ENCODE results near the gene GATAD2A.

Gene GATAD2A

DNA sequence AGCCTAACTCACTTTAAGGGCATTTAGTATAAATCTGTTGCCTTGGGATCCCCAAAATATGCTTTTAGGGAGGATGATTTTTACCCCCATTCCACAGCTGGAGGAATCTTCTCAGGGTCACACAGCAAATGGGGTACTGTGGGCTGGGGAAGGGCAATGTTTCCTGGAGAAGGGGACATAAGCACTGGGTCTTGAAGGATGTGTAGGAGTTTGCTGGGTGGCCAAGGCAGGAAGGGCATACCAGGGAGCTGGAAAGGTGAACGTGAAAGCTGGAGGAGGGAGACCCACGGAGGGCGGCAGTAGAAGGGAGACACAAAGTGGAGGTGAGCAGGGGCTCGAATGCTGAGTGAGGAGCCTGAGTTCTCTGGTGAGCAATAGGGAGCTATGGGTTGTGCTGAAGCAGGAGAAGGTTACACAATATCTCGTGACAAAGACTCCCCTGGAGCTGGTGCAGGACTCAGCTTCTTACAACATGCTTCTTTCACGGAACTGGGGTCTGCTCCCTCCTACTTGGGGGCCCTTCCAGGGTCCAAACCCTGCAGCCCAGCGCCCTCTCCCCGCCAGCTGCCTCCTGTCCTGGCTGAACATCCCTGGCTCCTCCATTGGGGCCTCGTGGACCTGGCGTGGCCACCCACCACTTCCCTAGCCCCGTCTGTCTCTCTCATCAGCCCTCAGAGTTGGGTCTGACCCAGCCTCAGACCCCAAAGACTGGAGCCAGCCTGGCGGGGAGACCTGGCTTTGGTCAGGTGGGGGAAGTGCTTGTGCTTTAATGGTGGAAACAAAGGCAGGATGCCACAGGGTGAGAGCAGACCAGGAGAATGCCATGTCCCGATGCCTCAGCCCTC is 143.7 kb downstream of the GATAD2A start:
- Histone ChIP-seq H3K27me3 (no peaks in the 10 kb centered on the region), H3K4me1 (ENCODE audit: control insufficient read depth in 1 of 2, insufficient read depth in 1 of 2, low read depth in 1 of 2, low read length in 1 of 2) (no peaks in the 10 kb centered on the region), H3K9me3 (no peaks in the 10 kb centered on the region), H3K4me3 (ENCODE audit: low read depth in 1 of 2, low read length in 1 of 2) (no peak overlapping the region), H3K27ac (no peak overlapping the region), H3K36me3 (no peaks in the 10 kb centered on the region)
- TF ChIP-seq, protein P1, sequence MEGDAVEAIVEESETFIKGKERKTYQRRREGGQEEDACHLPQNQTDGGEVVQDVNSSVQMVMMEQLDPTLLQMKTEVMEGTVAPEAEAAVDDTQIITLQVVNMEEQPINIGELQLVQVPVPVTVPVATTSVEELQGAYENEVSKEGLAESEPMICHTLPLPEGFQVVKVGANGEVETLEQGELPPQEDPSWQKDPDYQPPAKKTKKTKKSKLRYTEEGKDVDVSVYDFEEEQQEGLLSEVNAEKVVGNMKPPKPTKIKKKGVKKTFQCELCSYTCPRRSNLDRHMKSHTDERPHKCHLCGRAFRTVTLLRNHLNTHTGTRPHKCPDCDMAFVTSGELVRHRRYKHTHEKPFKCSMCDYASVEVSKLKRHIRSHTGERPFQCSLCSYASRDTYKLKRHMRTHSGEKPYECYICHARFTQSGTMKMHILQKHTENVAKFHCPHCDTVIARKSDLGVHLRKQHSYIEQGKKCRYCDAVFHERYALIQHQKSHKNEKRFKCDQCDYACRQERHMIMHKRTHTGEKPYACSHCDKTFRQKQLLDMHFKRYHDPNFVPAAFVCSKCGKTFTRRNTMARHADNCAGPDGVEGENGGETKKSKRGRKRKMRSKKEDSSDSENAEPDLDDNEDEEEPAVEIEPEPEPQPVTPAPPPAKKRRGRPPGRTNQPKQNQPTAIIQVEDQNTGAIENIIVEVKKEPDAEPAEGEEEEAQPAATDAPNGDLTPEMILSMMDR (IDR thresholded peaks at IDR 0.05): no peak

DNA sequence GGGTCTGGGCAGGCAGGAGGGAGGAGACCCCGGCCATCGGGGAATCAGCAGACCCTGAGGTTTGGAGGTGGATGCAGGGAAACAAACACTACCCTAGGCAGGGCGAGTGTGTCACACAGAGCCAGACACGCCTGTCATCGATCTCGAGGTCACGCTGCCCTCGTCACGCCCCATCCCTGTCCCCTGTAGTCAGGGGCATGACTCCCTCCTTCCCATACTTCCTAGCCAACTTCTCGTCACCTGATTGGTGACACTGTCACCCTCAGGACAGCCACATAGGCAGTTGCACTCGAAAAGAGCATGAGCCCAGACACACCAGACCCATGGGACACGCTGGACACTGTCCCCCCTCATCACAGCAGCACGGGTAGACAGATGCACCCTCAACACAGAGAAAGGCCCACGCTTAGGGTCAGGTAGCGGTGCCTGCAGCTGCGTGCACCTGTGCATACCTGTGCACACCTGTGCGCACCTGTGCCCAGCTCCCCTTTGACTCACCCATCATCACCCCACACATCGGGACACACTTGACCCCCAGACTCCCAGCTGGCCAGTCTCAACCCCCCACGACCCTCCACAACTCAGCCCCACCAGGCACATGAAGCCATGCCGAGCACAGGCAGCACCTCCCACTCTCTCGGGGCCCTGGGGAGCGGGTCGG is 144.5 kb downstream of the GATAD2A start:
- H3K9me3 ChIP-seq: no peaks in the 10 kb centered on the region
- no peak overlapping the region for H3K27ac ChIP-seq
- no peaks in the 10 kb centered on the region for H3K36me3 ChIP-seq
- TF ChIP-seq, protein P1 (IDR thresholded peaks at IDR 0.05): no peak
- H3K4me1 ChIP-seq (ENCODE audit: control insufficient read depth in 1 of 2, insufficient read depth in 1 of 2, low read depth in 1 of 2, low read length in 1 of 2): no peaks in the 10 kb centered on the region
- H3K27me3 ChIP-seq: no peaks in the 10 kb centered on the region
- no peak overlapping the region for H3K4me3 ChIP-seq (ENCODE audit: low read depth in 1 of 2, low read length in 1 of 2)

DNA sequence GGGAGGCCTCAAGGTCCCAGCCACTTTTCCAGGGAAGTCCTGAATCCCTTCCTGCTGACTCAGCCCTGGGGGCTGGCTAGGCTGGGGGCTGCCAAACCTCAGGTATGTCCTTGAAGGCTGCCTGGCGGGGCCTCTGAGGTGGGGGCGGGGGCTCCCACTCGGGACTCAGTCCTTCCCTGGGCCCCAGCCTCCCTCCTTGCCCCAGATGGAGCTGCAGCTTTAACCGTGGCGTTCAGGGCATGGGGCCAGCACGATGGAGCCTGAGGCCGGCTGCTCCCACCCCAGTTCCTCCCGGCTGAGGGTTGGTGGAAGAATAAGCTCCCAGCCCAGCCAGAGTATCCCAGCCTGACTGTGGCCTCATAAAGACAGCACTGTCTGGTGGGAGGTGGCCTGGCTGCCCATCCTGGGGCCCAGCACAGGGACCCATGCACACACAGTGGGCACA is 145.0 kb downstream of the GATAD2A start:
- H3K4me1 ChIP-seq (ENCODE audit: control insufficient read depth in 1 of 2, insufficient read depth in 1 of 2, low read depth in 1 of 2, low read length in 1 of 2): no peaks in the 10 kb centered on the region
- H3K27me3 ChIP-seq: no peaks in the 10 kb centered on the region
- TF ChIP-seq, protein P1 (IDR thresholded peaks at IDR 0.05): no peak
- no peak overlapping the region for H3K4me3 ChIP-seq (ENCODE audit: low read depth in 1 of 2, low read length in 1 of 2)
- H3K27ac ChIP-seq: no peak overlapping the region
- H3K9me3 ChIP-seq: no peaks in the 10 kb centered on the region
- no peaks in the 10 kb centered on the region for H3K36me3 ChIP-seq

DNA sequence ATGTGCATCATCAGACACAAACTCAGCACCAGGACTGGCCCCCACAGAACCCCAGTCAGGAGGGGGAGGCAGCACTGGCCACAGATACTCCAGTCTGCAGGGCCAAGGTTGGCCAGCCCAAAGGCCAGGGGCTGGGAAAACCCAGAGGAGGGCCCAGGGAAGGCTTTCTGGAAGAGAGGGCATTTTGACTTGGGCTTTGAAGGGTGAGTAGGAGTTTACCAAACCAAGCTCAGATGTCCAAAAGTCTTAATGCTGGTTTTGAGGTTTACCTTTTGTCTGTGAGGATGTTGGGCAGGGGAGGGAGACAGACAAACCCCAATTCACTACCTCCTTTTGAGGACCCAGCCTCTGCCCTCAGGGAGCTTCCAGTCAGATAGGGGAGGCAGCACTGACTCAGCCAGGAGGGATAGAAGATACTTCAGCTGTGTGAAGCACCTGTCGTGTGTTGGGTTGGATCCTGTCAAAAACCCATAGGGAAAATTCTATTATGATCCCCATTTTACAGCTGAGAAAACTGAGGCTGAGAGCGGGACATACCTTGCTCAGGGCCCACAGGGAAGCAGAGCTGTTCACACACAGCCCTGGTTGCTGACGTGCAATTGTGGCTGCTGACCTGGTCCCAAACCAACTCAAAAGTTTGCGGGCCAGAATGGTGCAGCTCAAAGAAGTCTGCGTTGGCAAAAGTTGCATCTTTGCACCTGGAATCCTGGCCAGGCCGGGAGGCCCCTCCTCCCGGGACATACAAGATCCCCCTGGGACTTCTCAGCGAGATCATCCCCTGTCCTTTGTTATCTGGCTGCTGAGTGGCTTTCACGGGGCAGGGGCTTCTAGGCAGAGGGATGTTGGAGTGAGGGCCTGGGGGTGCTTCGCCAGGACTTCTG is 145.7 kb downstream of the GATAD2A start:
- Histone ChIP-seq H3K4me3 (ENCODE audit: low read depth in 1 of 2, low read length in 1 of 2) (no peak overlapping the region), H3K27ac (no peak overlapping the region), H3K27me3 (no peaks in the 10 kb centered on the region), H3K36me3 (no peaks in the 10 kb centered on the region), H3K4me1 (ENCODE audit: control insufficient read depth in 1 of 2, insufficient read depth in 1 of 2, low read depth in 1 of 2, low read length in 1 of 2) (no peaks in the 10 kb centered on the region), H3K9me3 (no peaks in the 10 kb centered on the region)
- TF ChIP-seq, protein P1 (IDR thresholded peaks at IDR 0.05): no peak

DNA sequence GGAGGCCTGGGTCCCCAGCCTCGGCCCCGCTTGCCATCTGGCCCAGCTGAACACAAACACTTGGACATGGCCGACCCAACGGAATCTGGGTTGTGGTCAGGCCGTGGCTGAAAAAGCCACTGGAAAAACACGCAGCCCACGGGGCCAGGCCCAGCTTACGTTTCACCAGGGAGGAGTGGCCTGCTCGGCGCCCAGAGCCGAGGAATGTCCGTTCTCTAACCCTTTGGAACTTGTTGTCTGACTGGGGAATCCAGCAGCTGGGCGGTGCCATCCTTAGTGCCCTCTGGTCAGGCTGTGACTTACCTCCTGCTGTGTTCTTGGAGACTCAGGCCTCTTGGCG is 146.3 kb downstream of the GATAD2A start:
- no peak overlapping the region for H3K27ac ChIP-seq
- H3K4me1 ChIP-seq (ENCODE audit: control insufficient read depth in 1 of 2, insufficient read depth in 1 of 2, low read depth in 1 of 2, low read length in 1 of 2): no peaks in the 10 kb centered on the region
- no peaks in the 10 kb centered on the region for H3K36me3 ChIP-seq
- TF ChIP-seq, protein P1 (IDR thresholded peaks at IDR 0.05): no peak
- no peaks in the 10 kb centered on the region for H3K9me3 ChIP-seq
- H3K4me3 ChIP-seq (ENCODE audit: low read depth in 1 of 2, low read length in 1 of 2): no peak overlapping the region
- H3K27me3 ChIP-seq: no peaks in the 10 kb centered on the region

All from neutrophil (primary cell).